GM18498 (cell line): Measurements from ENCODE around the gene AKAP13.

Experiments
- ATAC-seq: cut with Tn5 transposase; IDR thresholded peaks from one replicate; pipeline ENCODE4 v1.9.1; 2021; ENCODE audit warnings: mild to moderate bottlenecking, moderate library complexity; ENCODE audit not compliant: unreplicated experiment

AKAP13 gene

GRCh38 chr15:85407421-85408269 lies 27.2 kb downstream of the AKAP13 start:
- peak; percentile 42 for ATAC-seq

- ATAC-seq, result peak; percentile 62
These were observed 27.9 kb downstream of the AKAP13 start for GRCh38 chr15:85408270-85408746.

GRCh38 chr15:85412066-85412465 lies 31.7 kb downstream of the AKAP13 start:
- no peak for ATAC-seq

DNA sequence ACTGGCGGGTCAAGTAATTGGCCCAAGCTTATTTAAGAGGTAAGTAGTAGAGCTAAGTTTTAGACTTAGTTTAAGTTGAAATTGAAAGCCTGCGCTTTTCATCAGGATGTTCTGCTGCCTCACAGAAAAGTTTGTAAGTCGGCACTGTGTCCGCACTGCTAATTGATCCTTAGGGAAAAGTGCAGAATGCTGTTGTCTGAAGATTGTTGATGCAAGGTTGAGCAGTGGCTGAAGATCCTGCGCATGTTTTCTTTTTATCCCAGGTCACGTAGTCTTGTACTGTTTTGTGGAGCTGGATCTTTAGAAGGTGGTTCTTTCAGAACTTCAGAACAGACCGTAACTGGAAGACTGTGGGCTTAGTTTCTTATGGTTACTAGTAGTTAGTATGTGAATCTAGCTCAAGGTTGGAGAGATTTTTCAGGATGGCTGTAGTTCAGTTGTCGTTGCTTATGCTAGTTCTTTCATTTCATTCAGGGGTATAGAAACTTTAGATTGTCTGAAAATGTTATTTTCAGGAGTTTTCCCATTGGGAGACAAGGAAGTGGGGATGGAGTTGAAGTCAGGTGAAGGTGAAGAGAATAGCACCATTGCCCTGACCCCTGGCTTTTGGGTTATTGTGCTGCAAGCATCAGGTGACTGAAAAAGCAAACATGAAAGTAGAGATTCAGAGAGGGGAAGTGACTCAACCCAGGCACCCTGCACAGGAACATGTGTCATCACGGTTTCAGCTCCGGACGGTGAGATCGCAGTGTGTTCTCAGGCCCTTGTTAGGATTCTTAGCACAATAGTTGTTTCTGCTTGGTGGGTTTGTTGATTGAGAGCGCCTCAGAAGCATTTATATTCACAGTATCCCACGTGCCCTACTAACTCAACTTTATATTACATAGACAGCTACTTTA lies 32.8 kb downstream of the AKAP13 start:
- peak; percentile 96 for ATAC-seq

DNA sequence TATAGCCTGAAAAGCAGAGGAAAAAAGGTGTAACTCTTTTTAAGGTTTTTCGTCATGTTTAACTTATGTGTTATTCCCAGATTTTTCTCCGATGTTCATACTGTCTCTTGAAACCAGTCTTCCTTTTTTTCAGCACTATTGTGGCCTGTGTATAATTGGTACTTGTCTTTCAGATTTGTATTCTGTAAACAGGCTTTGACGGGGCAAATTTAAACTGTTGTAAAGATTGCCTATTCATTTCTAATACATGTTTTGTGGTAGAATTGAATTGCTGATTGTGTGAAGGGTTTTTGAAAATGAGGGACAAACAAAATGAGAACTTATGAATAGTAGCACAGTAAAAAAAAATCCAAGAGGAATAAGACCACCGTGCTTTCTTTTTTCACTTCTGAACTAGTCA lies 33.6 kb downstream of the AKAP13 start:
- ATAC-seq, result no peak

GRCh38 chr15:85414495-85414894 lies 34.1 kb downstream of the AKAP13 start:
- no peak for ATAC-seq

- no peak for ATAC-seq
These were observed 34.6 kb downstream of the AKAP13 start for GRCh38 chr15:85414991-85415390.

DNA sequence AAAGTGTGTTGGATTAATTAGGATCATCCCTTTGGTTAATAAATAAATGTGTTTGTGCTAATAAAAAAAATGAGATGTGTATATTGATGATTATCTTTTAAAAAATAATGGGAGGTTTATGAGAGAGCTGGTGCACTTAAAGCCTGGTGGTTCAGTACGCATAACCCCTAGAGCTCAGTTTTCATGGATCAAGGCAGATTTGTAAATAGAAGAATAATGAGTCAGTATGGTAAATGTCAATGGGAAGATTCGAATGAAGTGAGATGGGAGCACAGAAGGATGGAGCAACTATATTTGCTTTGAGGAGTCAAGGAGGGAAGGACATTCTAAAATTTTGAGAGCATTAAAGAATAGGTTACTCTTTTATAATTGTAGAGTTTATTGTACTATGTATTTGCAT lies 35.4 kb downstream of the AKAP13 start:
- ATAC-seq, result no peak

- ATAC-seq, result no peak
These were observed 36.9 kb downstream of the AKAP13 start for GRCh38 chr15:85417276-85417675.

- no peak for ATAC-seq
These were observed 38.8 kb downstream of the AKAP13 start for GRCh38 chr15:85419161-85419560.

DNA sequence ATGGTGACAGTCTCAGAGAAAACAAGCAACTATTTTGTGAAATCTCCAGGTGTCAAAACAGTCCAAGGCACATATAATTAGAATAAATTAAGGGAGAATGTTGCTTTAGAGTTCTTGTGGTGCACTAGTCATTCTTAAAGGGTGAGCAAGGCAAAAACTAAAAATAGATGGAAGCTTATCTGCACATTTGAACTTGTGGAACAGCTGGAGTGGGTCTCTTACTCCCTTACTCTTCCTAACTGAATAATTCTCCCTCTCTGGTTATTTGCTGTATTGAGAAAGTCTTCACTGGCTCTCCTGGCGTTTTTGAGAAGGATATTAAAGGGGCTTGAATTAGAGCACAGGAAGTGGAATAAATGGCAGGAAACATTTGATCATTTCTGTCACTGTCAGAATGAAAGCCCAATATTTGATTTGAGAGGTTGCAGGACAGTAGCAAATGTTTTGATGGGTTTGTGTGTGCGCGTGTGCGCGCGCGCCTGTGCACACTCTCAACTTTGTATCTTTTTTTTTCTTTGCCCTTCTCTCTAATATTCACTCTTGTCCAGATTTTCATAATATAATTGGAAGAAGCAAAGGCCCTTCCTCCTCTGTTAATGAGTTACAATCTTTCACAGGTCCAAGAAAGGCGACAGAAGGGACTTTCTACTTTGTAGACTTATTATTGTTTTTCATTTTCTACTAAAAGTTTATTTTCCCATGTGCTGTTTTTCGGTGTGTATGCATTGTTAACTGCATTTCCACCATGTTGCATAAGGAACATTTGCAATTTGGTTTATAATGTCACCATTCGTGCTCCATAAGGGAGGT lies 40.9 kb downstream of the AKAP13 start:
- ATAC-seq, result no peak

DNA sequence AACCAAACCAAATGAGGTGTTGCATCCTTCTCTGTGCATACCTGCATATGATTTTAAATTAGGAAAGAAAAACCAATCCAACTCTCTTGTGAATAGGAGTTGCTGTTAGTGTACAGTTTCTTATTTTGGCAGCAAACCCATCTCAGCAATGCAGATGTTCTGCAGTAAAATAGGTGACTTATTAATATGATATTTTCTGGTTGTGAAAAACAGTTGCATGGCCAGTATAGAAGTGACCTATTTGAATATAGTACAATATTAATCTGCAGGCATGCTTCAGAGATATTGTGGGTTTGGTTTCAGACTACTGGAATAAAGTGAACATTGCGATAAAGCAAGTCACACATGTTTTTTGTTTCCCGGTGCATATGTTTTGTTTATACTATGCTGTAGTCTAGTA lies 42.2 kb downstream of the AKAP13 start:
- ATAC-seq, result no peak

DNA sequence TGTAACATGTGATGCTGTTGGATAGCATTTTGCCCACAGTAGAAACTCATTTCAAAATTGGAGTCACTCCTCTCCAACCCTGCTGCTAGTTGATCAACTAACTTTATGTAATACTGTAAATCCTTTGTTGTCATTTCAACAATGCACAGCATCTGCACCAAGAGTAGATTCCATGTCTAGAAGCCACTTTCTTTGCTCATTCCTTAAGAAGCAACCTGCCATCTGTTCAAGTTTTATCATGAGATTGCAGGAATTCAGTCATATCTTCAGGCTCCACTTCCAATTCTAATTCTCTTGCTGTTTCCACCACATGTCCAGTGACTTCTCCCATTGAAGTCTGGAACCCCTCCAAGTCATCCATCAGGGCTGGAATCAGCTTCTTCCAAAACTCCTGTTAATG lies 42.9 kb downstream of the AKAP13 start:
- no peak for ATAC-seq

DNA sequence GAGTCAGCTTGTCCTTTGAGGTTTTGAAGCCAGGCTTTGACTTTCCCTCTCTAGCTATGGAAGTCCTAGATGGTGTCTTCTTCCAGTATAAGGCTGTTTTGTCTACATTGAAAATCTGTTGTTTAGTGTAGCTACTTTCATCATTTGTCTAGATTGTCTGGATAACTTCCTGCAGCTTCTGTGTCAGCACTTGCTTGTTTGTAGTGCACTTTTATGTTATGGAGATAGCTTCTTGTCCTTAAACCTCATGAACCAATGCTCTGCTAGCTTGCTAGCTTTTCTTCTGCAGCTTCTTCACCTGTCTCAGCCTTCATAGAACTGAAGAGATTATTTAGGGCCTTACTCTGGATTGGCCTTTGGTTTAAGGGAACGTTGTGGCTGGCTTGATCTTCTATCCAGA lies 43.8 kb downstream of the AKAP13 start:
- no peak for ATAC-seq

DNA sequence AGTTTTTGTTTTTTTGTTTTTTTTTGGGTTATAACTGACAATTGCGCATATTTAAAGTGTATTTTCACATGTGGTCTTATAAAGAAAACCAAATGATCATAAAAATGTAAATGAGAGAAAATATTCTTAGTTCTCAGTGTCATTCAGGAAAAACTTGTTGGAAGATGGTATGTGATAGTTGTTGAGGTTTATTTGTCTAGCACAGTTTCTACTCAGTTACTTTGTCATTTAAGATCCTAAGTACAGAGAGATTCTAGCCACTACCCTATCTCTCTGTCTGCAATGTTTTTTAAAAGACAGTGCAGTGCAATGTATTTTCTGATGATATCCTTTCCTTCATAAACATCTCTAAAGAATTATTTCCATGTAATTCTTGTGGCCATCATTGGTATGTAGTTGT lies 46.1 kb downstream of the AKAP13 start:
- no peak for ATAC-seq

DNA sequence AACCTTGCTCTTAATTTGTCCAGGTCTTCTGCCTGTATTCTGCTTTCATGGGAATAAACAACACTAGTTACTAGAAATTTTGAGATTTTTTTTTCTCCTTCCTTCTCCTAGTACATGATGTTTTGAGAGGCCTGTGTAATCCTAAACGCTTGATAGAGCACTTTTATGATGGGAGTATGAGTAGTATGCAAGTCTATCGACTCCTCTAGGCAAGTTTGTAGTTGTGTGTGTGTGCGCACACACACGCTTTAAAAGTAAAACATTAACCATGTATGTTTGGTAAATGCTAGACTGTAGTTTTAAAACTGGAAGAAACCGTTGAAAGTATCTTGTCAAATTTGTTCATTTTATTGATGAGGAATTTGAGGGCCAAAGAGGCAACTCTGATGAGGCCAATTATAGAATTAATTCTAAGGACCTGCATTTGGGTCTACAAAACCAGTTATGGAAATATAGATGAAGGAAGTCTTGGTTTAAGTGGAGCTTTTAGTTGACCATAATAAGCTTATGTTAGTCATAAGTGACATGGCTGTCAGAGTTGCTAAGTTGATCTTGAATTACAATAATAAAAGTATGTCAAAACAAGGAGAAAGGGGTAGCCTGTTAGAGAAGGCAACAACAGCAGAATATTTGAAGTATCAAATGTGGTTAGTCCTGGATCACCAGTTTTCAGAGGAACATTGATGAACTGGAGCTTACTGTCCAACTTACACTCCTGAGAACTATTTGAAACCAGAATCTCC lies 47.1 kb downstream of the AKAP13 start:
- ATAC-seq, result no peak

DNA sequence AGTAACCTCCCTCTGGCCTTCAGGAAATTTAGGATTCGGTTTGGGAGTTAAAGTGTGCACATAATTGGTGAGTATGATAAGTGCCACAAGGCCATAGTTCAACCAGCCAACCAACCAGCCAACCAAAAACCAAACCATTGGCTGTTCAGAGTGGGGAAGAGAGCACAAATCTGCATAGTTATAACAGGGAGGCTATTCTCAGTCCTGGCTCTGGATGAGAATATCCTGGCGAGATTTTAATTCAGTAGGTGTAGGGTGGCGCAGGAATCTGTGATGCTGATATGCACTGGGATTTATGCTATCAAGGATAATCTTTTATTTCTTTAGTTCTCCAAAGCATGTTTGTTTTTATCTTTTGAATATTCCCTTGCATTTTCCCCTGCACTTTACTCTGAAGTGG lies 49.1 kb downstream of the AKAP13 start:
- ATAC-seq, result no peak

DNA sequence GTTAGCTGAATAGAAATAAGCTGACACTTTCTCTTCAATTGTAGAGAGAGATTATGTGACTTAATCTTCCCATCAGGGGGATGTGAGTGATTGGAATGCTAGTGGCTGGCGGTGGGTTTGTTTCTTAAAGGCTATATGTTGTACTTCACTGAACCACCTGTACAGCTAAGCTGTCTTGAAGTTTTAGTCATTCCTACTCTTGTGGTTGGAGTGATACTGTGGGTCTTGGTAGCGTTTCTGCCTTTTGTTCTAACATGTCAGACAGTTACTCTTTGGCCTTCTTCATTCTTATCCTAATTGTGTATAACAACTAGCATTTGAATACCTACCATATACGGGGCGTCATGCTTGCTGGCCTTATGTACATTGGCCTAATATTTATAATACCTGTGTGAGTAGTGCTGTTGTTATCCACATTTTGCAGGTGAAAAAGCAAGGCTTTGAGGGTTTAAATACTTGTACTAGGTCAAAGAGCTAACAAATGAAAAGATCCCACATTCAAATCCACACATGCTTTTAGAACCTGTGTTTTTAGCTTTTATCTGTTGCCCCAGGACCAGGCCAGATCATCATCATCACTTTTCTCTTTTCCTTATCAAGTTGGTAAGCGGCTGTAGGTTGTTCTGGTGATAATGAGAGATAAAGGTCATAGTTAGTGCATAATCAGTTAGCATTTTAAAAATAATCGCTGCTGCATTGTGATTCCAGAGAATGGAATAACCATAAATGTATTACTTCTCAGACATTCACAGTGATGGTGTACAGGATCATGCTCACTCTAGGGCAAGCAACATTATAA lies 50.2 kb downstream of the AKAP13 start:
- peak; percentile 99 for ATAC-seq

- ATAC-seq, result no peak
These were observed 59.6 kb downstream of the AKAP13 start for GRCh38 chr15:85439996-85440395.
